ENCODE results near the gene PPM1D.

DNA sequence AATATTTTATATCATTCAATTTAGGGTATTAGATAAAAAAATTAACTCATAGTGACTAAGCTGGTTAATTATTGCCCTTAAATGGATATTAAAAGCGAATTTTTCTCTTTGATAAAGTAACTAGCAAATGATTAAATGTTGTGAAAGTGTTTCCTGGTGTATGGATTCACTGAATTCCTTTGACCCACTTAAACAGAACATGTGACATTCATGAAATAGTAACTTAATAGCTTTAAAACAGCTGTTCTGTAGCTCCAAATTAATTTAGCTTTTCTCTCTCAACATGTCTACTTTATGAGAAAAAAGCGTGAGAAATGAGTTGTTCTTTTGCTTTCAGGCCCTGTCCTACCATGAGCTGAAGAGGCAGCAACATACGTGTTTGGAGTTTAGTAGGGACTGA lies 37.6 kb upstream of the PPM1D start:
- no peak for TF ChIP-seq POLR2A (IDR thresholded peaks at IDR 0.05)
- TF ChIP-seq, protein P1, sequence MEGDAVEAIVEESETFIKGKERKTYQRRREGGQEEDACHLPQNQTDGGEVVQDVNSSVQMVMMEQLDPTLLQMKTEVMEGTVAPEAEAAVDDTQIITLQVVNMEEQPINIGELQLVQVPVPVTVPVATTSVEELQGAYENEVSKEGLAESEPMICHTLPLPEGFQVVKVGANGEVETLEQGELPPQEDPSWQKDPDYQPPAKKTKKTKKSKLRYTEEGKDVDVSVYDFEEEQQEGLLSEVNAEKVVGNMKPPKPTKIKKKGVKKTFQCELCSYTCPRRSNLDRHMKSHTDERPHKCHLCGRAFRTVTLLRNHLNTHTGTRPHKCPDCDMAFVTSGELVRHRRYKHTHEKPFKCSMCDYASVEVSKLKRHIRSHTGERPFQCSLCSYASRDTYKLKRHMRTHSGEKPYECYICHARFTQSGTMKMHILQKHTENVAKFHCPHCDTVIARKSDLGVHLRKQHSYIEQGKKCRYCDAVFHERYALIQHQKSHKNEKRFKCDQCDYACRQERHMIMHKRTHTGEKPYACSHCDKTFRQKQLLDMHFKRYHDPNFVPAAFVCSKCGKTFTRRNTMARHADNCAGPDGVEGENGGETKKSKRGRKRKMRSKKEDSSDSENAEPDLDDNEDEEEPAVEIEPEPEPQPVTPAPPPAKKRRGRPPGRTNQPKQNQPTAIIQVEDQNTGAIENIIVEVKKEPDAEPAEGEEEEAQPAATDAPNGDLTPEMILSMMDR (IDR thresholded peaks at IDR 0.05): no peak
